Neuronal stem cell (in vitro differentiated cells): Measurements from ENCODE around the gene KCNK15.

Source experiments
- DNase-seq: peaks from one replicate; pipeline ENCODE4 v3.0.0-alpha.2; 2013; ENCODE audit warnings: low spot score
- H2AFZ ChIP-seq: one replicate; pipeline ENCODE4 v1.6.1; 2013; ENCODE audit warnings: mild to moderate bottlenecking, low read length, inconsistent platforms
- H2AK5ac ChIP-seq: 2 replicates; pipeline ENCODE4 v1.6.1; 2013; ENCODE audit warnings: low read depth, mild to moderate bottlenecking, inconsistent platforms, low read length, moderate library complexity, mixed read lengths
- H2BK120ac ChIP-seq: 2 replicates; pipeline ENCODE4 v1.6.1; 2013; ENCODE audit warnings: low read depth, mild to moderate bottlenecking, inconsistent platforms, low read length, moderate library complexity, mixed read lengths
- H2BK12ac ChIP-seq: one replicate; pipeline ENCODE4 v1.6.1; 2013; ENCODE audit warnings: low read length, inconsistent platforms
- H2BK15ac ChIP-seq: 2 replicates; pipeline ENCODE4 v1.6.1; 2013; ENCODE audit warnings: mild to moderate bottlenecking, low read length, inconsistent platforms, mixed read lengths
- H2BK5ac ChIP-seq: one replicate; pipeline ENCODE4 v1.6.1; 2013; ENCODE audit warnings: inconsistent platforms, mild to moderate bottlenecking, low read length, moderate library complexity
- H3K14ac ChIP-seq: one replicate; pipeline ENCODE4 v1.6.1; 2013; ENCODE audit warnings: low read length, inconsistent platforms
- H3K18ac ChIP-seq: 2 replicates; pipeline ENCODE4 v1.6.1; 2013; ENCODE audit warnings: low read length, inconsistent platforms
- H3K23ac ChIP-seq: 2 replicates; pipeline ENCODE4 v1.6.1; 2013; ENCODE audit warnings: low read depth, mild to moderate bottlenecking, mixed read lengths, low read length, inconsistent platforms; ENCODE audit not compliant: poor library complexity
- H3K27ac ChIP-seq: replicated peaks from 3 replicates; pipeline ENCODE4 v1.5.1; 2013; ENCODE audit warnings: low read length, inconsistent platforms
- H3K27me3 ChIP-seq, 3 experiments: 2 replicates each; pipeline ENCODE4 v1.6.1; 2013; ENCODE audit warnings: low read length in 3 of 3, mild to moderate bottlenecking in 2 of 3, inconsistent platforms in 1 of 3, low read depth in 1 of 3, mixed read lengths in 1 of 3, moderate library complexity in 1 of 3; ENCODE audit not compliant: control insufficient read depth in 3 of 3, insufficient read depth in 3 of 3
- H3K36me3 ChIP-seq, 2 donors: replicated peaks in 1 of 2; 2 replicates each; pipeline ENCODE4 v1.6.1; 2013; ENCODE audit warnings: low read length in 2 of 2; ENCODE audit not compliant: control insufficient read depth in 2 of 2, insufficient read depth in 2 of 2
- H3K4ac ChIP-seq: 2 replicates; pipeline ENCODE4 v1.6.1; 2013; ENCODE audit warnings: inconsistent platforms, mild to moderate bottlenecking, low read length, moderate library complexity
- H3K4me1 ChIP-seq, 2 donors: 1 replicate in 1 of 2; 2 replicates in 1 of 2; pipeline ENCODE4 v1.6.1; 2013; ENCODE audit warnings: low read length in 2 of 2, low read depth in 1 of 2; ENCODE audit not compliant: control insufficient read depth in 2 of 2, insufficient read depth in 1 of 2
- H3K4me2 ChIP-seq: one replicate; pipeline ENCODE4 v1.6.1; 2013; ENCODE audit warnings: mild to moderate bottlenecking, low read length, inconsistent platforms; ENCODE audit not compliant: insufficient read depth, poor library complexity, severe bottlenecking
- H3K4me3 ChIP-seq, 2 donors: 2 replicates each; pipeline ENCODE4 v1.5.1; 2013; ENCODE audit warnings: low read length in 2 of 2, mild to moderate bottlenecking in 2 of 2, inconsistent platforms in 1 of 2, moderate library complexity in 1 of 2
- H3K79me1 ChIP-seq: one replicate; pipeline ENCODE4 v1.6.1; 2013; ENCODE audit warnings: low read depth, mild to moderate bottlenecking, inconsistent platforms, low read length, moderate library complexity
- H3K9ac ChIP-seq: one replicate; pipeline ENCODE4 v1.6.1; 2013; ENCODE audit warnings: mild to moderate bottlenecking, low read depth, low read length, inconsistent platforms; ENCODE audit not compliant: poor library complexity
- H3K9me3 ChIP-seq, 2 donors: replicated peaks in 1 of 2; 2 replicates each; pipeline versions ENCODE3 to v1.6.1; 2013; ENCODE audit warnings: low read length in 2 of 2, mild to moderate bottlenecking in 2 of 2, inconsistent platforms in 1 of 2, low read depth in 1 of 2, mixed read lengths in 1 of 2, moderate library complexity in 1 of 2; ENCODE audit not compliant: control insufficient read depth in 2 of 2, insufficient read depth in 1 of 2
- H4K8ac ChIP-seq: one replicate; pipeline ENCODE4 v1.6.1; 2013; ENCODE audit warnings: low read depth, mild to moderate bottlenecking, inconsistent platforms, low read length, moderate library complexity
- H4K91ac ChIP-seq: one replicate; pipeline ENCODE4 v1.6.1; 2013; ENCODE audit warnings: low read length, low read depth, mild to moderate bottlenecking, inconsistent platforms; ENCODE audit not compliant: poor library complexity
- WGBS, 2 donors: extraction: QIAGEN DNeasy Blood & Tissue Kit; methylation state at CpG; one replicate each; pipeline ENCODE4 v1.1.7; 2013; ENCODE audit warnings: missing lambda C conversion rate in 2 of 2, mixed read lengths in 1 of 2; ENCODE audit not compliant: insufficient read length in 2 of 2, insufficient replicate concordance in 1 of 2; ENCODE audit errors: extremely low coverage in 2 of 2; 5-methylcytosine and 5-hydroxymethylcytosine counted together

The KCNK15 gene

DNA sequence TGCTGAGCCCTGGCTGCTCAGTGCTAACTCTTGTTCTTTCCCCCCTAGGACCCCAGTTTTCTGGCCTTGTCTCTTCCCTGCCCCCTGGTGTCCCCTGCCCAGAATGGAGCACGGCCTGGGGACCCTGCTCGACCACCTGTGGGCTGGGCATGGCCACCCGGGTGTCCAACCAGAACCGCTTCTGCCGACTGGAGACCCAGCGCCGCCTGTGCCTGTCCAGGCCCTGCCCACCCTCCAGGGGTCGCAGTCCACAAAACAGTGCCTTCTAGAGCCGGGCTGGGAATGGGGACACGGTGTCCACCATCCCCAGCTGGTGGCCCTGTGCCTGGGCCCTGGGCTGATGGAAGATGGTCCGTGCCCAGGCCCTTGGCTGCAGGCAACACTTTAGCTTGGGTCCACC lies 18.6 kb upstream of the KCNK15 start:
- Histone ChIP-seq H3K79me1 (no peaks in the 10 kb centered on the region), H2BK5ac (no peak overlapping the region), H2BK12ac (no peak overlapping the region), H2AFZ (no peak overlapping the region), H3K4me1 (peaks cover 0 to 3% of the 10 kb centered on the region in 2 donors), H3K23ac (peak overlapping the region; percentile 17), H3K36me3 (no peaks in the 10 kb centered on the region), H3K9me3 (no peaks in the 10 kb centered on the region), H3K14ac (no peak overlapping the region), H3K9ac (peak overlapping the region; percentile 12), H2BK15ac (peak overlapping the region; percentile 72), H3K27me3 (no peaks in the 10 kb centered on the region), H3K4me2 (no peak overlapping the region), H2BK120ac (no peak overlapping the region), H4K8ac (no peak overlapping the region), H3K4ac (no peak overlapping the region), H4K91ac (no peak overlapping the region), H3K18ac (peak overlapping the region; percentile 30), H2AK5ac (peak overlapping the region; percentile 66), H3K27ac (no peak overlapping the region), H3K4me3 (no peak overlapping the region)
- no peak for DNase-seq
- WGBS, 2 donors, result no CpG with 5 or more reads among the region's 11 CpGs

GRCh38 chr20:44727651-44728050 lies 18.0 kb upstream of the KCNK15 start:
- Histone ChIP-seq H2BK12ac (no peak overlapping the region), H2BK120ac (no peak overlapping the region), H3K4ac (no peak overlapping the region), H3K4me2 (no peak overlapping the region), H3K14ac (no peak overlapping the region), H2AFZ (no peak overlapping the region), H2BK5ac (no peak overlapping the region), H3K36me3 (no peaks in the 10 kb centered on the region), H4K8ac (no peak overlapping the region), H3K27ac (no peak overlapping the region), H3K79me1 (no peaks in the 10 kb centered on the region), H4K91ac (no peak overlapping the region), H2AK5ac (peak overlapping the region; percentile 66), H3K27me3 (no peaks in the 10 kb centered on the region), H3K4me3 (no peak overlapping the region), H3K18ac (no peak overlapping the region), H2BK15ac (no peak overlapping the region), H3K9ac (no peak overlapping the region), H3K4me1 (peaks cover 0 to 3% of the 10 kb centered on the region in 2 donors), H3K23ac (peak overlapping the region; percentile 17), H3K9me3 (no peaks in the 10 kb centered on the region)
- no peak for DNase-seq
- no CpG with 5 or more reads among the region's 2 CpGs for WGBS, 2 donors

DNA sequence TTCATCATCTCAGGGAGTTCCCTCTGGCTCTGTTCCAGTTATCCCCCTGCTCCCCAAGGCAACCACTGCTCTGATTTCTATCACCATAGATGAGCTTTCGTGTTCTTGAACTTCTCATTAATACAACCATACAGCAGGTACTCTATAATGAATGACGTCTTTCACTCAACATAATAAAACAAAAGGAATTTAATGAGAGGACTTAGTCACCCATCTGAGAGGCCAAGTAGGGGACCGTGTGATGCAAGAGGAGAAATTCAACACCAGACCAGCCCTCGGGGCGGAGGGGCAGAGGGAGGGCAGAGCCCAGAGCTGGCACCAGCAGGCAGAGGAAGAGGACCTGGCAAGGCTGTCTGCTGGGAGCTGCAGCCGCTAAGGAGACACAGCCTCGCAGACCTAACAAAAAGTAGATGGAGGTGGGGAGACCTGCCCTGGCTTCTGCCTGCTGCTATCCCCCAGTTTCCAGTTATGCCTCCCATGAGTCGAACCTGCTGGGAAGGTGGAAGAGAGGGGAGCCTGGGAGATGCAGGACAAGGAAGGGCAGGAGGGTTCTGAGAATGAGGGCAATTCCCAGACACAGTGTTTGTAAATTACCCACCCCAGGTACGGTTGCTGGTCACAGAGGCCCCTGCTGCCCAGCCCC lies 16.7 kb upstream of the KCNK15 start:
- Histone ChIP-seq H3K14ac (no peak overlapping the region), H3K4me2 (no peak overlapping the region), H3K9ac (no peak overlapping the region), H3K4ac (no peak overlapping the region), H2AK5ac (no peak overlapping the region), H2BK120ac (no peak overlapping the region), H2BK15ac (no peak overlapping the region), H3K18ac (peak overlapping the region; percentile 32), H3K9me3 (no peaks in the 10 kb centered on the region), H3K27ac (no peak overlapping the region), H2AFZ (no peak overlapping the region), H3K4me3 (no peak overlapping the region), H3K23ac (peak overlapping the region; percentile 59), H2BK5ac (no peak overlapping the region), H3K79me1 (no peaks in the 10 kb centered on the region), H2BK12ac (no peak overlapping the region), H3K36me3 (no peaks in the 10 kb centered on the region), H3K4me1 (peaks cover 0 to 3% of the 10 kb centered on the region in 2 donors), H4K8ac (no peak overlapping the region), H4K91ac (no peak overlapping the region), H3K27me3 (no peaks in the 10 kb centered on the region)
- no CpG with 5 or more reads among the region's 9 CpGs for WGBS, 2 donors
- DNase-seq, result no peak

DNA sequence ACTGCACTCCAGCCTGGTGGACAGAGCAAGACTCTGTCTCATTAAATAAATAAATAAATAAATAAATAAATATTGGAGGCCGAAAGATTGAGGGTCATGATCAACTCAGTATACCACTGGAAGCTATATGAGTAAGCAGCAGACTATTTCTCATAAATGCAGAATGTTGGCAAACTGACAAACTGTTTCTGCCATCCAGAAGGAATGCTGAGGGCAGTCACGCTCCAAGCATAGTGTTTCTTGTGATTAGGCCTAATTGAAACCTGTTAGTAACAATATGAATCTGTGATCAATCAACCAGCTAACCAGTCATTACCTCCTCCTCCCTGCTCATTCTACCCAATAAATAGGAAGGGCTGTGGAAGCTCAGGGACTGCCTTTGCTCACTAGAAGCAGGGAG lies 15.2 kb upstream of the KCNK15 start:
- no peak overlapping the region for H3K9ac ChIP-seq
- H3K18ac ChIP-seq, result no peak overlapping the region
- no peaks in the 10 kb centered on the region for H3K36me3 ChIP-seq
- H3K4me2 ChIP-seq, result no peak overlapping the region
- H3K4ac ChIP-seq, result no peak overlapping the region
- H2BK12ac ChIP-seq, result no peak overlapping the region
- H2AFZ ChIP-seq, result no peak overlapping the region
- no peak overlapping the region for H2BK15ac ChIP-seq
- peaks cover 0 to 3% of the 10 kb centered on the region in 2 donors for H3K4me1 ChIP-seq
- no peak overlapping the region for H3K14ac ChIP-seq
- no peak overlapping the region for H4K91ac ChIP-seq
- no peak overlapping the region for H2BK120ac ChIP-seq
- DNase-seq, result no peak
- H4K8ac ChIP-seq, result no peak overlapping the region
- H3K79me1 ChIP-seq, result no peaks in the 10 kb centered on the region
- no peak overlapping the region for H3K27ac ChIP-seq
- no CpG with 5 or more reads among the region's 2 CpGs for WGBS, 2 donors
- H2BK5ac ChIP-seq, result no peak overlapping the region
- no peak overlapping the region for H3K4me3 ChIP-seq
- no peaks in the 10 kb centered on the region for H3K9me3 ChIP-seq
- no peak overlapping the region for H3K23ac ChIP-seq
- no peak overlapping the region for H2AK5ac ChIP-seq
- H3K27me3 ChIP-seq, result no peaks in the 10 kb centered on the region
